GM21619 (cell line): ENCODE data around the gene FAM170B.

Experiments used
- ATAC-seq: cut with Tn5 transposase; IDR thresholded peaks from one replicate; pipeline ENCODE4 v1.9.1; 2021; ENCODE audit not compliant: unreplicated experiment

FAM170B gene

GRCh38 chr10:49169776-49170175, 36.0 kb upstream of the FAM170B start:
- no peak for ATAC-seq

- ATAC-seq = no peak
These were observed 35.1 kb upstream of the FAM170B start for GRCh38 chr10:49168831-49169500.

DNA sequence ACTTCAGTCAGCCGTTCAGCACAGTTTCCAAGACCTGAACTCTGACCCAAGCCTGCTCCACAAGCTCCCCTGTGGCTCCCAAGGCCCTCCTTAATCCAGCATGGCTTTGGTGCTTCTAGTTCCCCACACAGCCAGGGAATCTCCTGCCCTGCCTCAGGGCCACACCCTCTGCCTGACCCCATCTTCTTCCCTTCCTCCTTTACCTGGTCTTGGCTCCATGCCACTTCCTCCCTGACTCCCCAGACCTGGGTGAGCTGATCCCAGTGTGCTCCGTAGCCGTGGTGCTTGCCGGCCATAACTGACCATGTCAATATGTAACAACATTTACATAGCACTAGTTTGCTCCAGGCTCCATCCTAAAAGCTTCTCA, 34.3 kb upstream of the FAM170B start:
- no peak for ATAC-seq

- ATAC-seq = no peak
These were observed 33.8 kb upstream of the FAM170B start for GRCh38 chr10:49167425-49168170.

- no peak for ATAC-seq
These were observed 32.9 kb upstream of the FAM170B start for GRCh38 chr10:49166484-49167400.

DNA sequence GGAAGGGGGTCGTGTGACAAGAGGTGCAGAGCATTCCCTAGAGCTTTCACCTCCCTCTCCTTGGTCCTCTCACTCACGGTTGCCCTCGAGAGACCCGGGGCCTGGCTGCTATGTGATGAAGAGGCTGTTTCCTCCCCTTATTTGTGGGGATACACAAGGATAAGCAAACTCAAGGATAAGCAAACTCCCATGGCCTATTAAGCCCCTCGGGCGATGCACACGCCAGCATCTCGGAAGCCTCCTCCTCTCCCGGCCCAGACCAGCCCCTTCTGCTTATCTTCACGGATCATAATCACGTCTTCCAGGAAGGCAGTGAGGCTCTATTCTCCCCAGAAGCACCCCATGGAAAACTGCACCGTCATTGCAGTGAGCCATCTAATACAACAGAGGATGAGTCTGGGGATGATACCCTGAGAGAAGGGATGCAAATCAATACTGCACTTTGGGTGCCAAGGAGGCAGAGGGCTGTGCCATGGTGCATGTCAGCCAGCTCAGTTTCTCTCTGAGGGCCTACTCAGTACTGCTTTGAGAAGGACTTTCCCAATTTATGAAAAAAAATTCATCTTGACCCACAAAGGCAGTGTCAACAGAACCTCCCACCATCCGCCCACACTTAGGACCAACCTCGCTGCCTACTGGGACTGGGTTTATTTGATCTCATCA, 32.1 kb upstream of the FAM170B start:
- no peak for ATAC-seq

GRCh38 chr10:49165259-49165658, 31.4 kb upstream of the FAM170B start:
- no peak for ATAC-seq

DNA sequence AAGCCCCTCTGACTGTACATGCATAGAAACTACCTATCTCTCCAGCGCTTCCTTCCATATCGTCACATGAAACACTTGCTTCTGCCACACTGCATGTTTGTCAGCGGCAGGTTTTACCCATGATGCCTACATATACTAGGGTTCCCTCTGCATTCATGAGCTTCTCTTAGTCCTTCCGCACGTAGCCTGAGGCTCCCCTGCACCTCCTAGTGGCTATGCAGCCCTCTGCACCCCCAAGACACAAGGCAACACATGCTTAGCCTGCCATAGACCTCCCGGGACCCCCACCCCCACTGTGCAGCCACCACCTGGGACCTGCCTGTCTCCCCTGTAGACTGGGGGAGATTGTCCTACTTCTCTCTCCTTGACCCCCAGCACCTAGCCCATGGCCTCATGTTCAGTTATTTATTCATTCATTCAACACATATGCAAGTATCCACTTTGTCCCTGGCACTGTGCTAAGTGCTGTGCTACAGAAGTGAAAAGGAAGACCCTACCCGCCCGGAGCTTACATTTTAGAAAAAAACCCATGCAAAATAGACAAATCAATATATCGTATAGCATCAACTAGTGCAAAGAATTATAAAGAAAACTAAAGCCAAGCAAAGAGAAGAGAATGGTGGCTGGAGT, 30.9 kb upstream of the FAM170B start:
- peak; percentile 74 for ATAC-seq

DNA sequence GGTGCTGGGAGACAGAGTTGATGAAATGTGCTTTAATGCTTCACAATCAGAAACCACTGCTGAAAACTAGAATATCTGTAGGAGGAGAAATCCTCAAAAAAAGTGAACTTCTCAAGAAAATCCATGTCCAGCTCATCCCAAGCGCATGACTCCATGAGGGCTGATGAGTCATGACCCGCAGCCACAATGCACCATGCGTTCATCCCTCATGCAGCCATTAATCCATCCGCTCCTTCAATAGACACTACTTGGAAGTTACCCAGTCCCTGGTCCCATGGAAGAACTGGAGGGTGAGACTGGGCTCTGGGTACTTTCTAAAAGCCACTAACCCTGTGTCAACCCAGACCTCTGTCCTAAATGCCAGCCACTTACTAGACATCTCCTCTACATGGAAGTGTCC, 29.9 kb upstream of the FAM170B start:
- no peak for ATAC-seq

GRCh38 chr10:49162761-49163310, 29.0 kb upstream of the FAM170B start:
- no peak for ATAC-seq

DNA sequence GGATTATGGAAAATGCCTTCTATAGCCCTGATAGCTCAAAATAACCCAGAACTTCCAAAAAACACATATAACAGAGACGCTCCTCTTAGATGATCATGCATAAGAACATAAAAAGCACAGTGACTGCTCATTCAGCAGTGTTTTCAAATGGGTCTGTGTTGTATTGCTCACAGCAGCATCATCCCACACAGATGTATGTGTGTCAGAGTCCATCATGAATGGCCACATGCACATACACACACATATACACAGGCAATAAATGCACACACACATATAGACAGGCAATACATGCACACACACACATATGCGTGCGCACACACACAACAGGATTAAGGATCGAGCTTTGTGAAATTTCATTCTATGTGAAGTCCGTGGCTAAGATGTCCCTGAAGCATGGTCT, 28.2 kb upstream of the FAM170B start:
- no peak for ATAC-seq

GRCh38 chr10:49161411-49161997, 27.7 kb upstream of the FAM170B start:
- ATAC-seq = no peak

DNA sequence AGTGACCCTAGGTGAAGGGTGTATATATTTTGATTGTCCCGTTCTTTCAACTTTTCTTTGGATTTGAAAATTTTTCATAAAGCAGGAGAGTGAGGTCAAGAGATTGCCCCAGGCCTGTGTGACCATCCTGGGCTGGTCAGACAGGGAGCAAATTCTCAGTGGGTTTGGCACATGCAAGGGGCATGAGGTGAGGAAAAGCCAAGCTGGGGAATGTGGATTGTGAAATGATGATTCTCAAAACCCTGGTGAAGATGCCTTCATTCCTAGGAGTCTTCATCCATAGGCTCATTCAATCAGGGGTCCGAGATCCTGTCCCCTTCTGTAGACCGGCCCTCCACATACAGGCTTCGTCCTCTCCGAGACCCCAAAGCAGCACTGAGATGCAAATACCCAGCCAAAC, 27.0 kb upstream of the FAM170B start:
- ATAC-seq = no peak

- no peak for ATAC-seq
These were observed 26.3 kb upstream of the FAM170B start for GRCh38 chr10:49160110-49160509.

DNA sequence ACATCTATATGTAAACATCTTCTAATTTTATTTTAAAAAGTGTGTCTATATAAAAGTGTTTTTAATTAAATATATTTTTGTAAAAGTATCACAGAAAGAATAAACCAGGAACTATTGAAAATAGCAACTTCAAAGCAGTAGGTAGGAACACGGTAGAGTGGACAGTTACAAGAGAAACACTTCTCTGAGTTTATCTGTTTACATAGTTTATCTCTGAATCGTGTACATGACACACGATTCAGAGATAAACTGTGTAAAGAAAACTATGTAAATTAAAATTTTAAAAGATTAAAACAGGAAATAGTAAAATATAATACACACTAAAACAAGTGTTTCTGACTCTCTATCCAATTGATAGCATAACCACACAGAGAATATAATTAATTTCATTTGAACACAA, 25.1 kb upstream of the FAM170B start:
- ATAC-seq = no peak

DNA sequence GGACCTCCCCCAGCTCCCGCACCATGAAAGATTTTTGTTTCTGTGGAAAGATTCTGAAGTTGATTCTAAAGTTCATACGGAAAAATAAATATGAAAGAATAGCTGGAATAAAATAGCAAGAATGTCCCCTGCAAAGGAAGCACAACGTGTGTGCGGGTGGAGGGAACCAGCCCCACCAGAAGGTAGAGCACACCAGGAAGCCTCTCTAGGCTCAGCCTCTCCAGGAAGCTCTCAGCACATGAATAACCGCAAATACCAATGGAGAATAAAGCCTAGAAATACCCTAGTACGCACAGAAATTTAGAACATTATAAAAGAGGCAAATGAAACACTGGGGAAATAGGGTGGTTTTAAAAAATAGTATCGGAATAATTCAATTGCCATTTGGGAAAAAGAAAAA, 24.6 kb upstream of the FAM170B start:
- ATAC-seq = no peak

DNA sequence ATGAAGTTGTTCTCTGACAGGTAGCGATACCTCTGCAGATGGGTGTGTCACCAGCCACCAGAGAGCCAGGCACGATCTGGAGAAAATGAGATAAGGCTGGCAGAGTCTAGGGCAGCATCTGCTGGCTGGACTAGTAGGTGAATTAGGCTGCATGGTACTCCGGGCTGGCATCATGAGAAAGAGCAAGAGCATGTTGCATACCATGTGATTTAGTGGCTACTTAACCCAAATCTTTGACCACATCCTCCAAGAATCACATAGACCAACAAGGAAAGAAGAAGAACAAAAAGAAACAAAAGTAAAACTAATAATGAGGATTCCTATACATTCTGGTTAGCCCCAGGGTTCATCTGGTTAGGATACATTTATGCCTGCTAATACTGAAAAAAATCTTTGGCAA, 23.4 kb upstream of the FAM170B start:
- ATAC-seq = no peak

DNA sequence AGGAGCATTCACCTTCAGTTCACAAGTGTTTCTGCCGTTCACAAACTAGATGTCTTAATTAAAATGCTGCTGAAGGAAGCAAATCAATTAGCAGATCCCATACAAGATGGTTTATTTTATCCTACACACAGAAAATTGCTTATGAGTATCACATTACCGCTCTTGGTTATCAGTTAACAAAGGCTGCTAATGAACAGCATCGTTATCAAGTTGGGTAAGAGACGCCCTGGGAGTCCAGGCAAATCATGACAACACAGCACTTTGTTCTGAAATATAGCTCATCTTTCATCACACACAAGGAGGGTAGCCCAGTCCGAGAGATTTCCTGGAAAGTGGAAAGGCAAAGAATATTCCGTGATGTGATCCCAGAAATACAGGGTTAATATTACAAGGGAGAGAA, 20.8 kb upstream of the FAM170B start:
- ATAC-seq = no peak

GRCh38 chr10:49153971-49154370, 20.1 kb upstream of the FAM170B start:
- no peak for ATAC-seq

DNA sequence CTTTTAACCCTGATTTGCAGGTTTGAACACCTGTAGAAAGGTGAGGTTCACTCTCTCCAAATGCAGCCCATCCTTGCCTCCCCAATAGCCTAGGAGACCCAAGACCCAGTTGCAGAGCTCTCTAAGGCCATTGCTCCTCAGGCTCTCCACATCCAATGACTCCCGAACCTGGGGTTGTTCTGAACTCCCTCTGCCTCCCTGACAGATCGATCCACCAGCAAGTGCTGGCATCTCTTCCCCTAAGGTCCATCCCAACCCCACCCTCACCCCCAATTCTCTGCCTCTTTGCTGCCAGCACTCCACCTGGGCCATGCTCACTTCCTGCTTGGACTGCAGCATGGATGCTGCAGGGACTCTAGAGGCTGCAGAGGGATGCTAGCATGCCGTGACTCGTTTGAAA, 19.3 kb upstream of the FAM170B start:
- no peak for ATAC-seq
